OCI-LY7 (cell line): ENCODE data around the gene PRDM13. TPM values are rescaled to one million over a fixed set of nuclear protein-coding genes. Genes with fewer than 3 reads are reported as not detected.

Experiments
- BruUV-seq: library from RNA; stranded (reverse); fragments of 400-500 nt; replicated peaks from 2 replicates; lab custom pipeline; 2021; lab: Mats Ljungman, UMichigan
- CTCF ChIA-PET: fragments of 300-600 bp; sonication (Branson Sonifier 250); formaldehyde crosslinking; loops from one replicate; lab custom pipeline; 2022; ENCODE audit warnings: antibody characterized with exemption; ENCODE audit not compliant: unreplicated experiment; lab: Charles Lee
- POLR2A ChIA-PET: fragments of 300-600 bp; sonication (Branson Sonifier 250); formaldehyde crosslinking; loops from one replicate; lab custom pipeline; 2022; ENCODE audit warnings: antibody characterized with exemption; lab: Charles Lee
- DNase-seq: peaks from one replicate; pipeline ENCODE4 v3.0.0-alpha.2; 2015; ENCODE audit warnings: low spot score
- H2AFZ ChIP-seq: fragments of 200-600 bp; sonication (generic), shearing (Covaris generic); 2 replicates; pipeline ENCODE4 v1.6.1; 2014; ENCODE audit warnings: mild to moderate bottlenecking, antibody characterized with exemption, low read length, moderate library complexity
- H3K27ac ChIP-seq: fragments of 200-600 bp; sonication (generic); 2 replicates; pipeline ENCODE4 v1.5.1; 2014; ENCODE audit warnings: mixed run types, low read depth, mild to moderate bottlenecking, moderate library complexity, low read length, inconsistent platforms; ENCODE audit not compliant: poor library complexity, severe bottlenecking
- H3K36me3 ChIP-seq: fragments of 200-600 bp; sonication (generic); 2 replicates; pipeline ENCODE4 v1.6.1; 2014; ENCODE audit warnings: mild to moderate bottlenecking, antibody characterized with exemption, low read length, moderate library complexity, mixed read lengths; ENCODE audit not compliant: insufficient read depth
- H3K4me1 ChIP-seq: fragments of 200-600 bp; sonication (generic); 2 replicates; pipeline ENCODE4 v1.5.1; 2014; ENCODE audit warnings: mild to moderate bottlenecking, low read length; ENCODE audit not compliant: insufficient read depth, poor library complexity, severe bottlenecking
- H3K4me2 ChIP-seq: fragments of 200-600 bp; sonication (generic); 2 replicates; pipeline ENCODE4 v1.6.1; 2014; ENCODE audit warnings: mild to moderate bottlenecking, low read length
- H3K4me3 ChIP-seq: fragments of 200-600 bp; sonication (generic); 2 replicates; pipeline ENCODE4 v1.5.1; 2014; ENCODE audit warnings: mild to moderate bottlenecking, low read depth, low read length; ENCODE audit not compliant: poor library complexity, severe bottlenecking
- H3K79me2 ChIP-seq: fragments of 200-600 bp; sonication (generic); 2 replicates; pipeline ENCODE4 v1.6.1; 2016; ENCODE audit warnings: low read depth, mild to moderate bottlenecking, low read length, moderate library complexity, mixed read lengths; ENCODE audit not compliant: insufficient read depth
- H3K9me2 ChIP-seq: fragments of 200-600 bp; sonication (generic); 2 replicates; pipeline ENCODE4 v1.6.1; 2016; ENCODE audit warnings: mild to moderate bottlenecking, low read length, mixed read lengths; ENCODE audit not compliant: insufficient read depth
- H3K9me3 ChIP-seq: fragments of 200-600 bp; sonication (generic); 2 replicates; pipeline ENCODE4 v1.6.1; 2014; ENCODE audit warnings: mild to moderate bottlenecking, mixed run types, low read length, mixed read lengths
- H4K20me1 ChIP-seq: fragments of 200-600 bp; sonication (generic); 2 replicates; pipeline ENCODE4 v1.6.1; 2014; ENCODE audit warnings: mild to moderate bottlenecking, antibody characterized with exemption, low read length, moderate library complexity, mixed read lengths; ENCODE audit not compliant: insufficient read depth
- EZH2phosphoT487 ChIP-seq: fragments of 200-600 bp; sonication (generic); IDR thresholded peaks from 2 replicates; pipeline ENCODE4 v1.6.1; 2018; ENCODE audit warnings: low read depth, borderline replicate concordance, mild to moderate bottlenecking, mixed run types, antibody characterized with exemption, low read length, moderate library complexity, mixed read lengths
- intact Hi-C: fragments of 100-400 bp; cut with micrococcal nuclease; formaldehyde crosslinking; loops from one replicate; pipeline ENCODE4 v1.10.0; 2022; ENCODE audit not compliant: unreplicated experiment
- total RNA-seq, 2 experiments: library from RNA; depleted of rRNA in 1 of 2; stranded (reverse); fragments of >200 nt in 1 of 2; shearing (Covaris generic) in 1 of 2; gene quantifications; 2 replicates each; pipeline ENCODE4 v1.2.3, GENCODE V29; 2014 to 2022
- TF ChIP-seq, protein P1 (sequence below): fragments of 200-600 bp; sonication (generic); conservative IDR thresholded peaks from 2 replicates; pipeline ENCODE4 v1.5.1; 2014; ENCODE audit warnings: mild to moderate bottlenecking, antibody characterized with exemption, low read length, moderate library complexity, mixed read lengths

The PRDM13 gene
- total RNA-seq, 2 experiments from 2014 or later: 0.16 TPM; not detected in 1

DNA sequence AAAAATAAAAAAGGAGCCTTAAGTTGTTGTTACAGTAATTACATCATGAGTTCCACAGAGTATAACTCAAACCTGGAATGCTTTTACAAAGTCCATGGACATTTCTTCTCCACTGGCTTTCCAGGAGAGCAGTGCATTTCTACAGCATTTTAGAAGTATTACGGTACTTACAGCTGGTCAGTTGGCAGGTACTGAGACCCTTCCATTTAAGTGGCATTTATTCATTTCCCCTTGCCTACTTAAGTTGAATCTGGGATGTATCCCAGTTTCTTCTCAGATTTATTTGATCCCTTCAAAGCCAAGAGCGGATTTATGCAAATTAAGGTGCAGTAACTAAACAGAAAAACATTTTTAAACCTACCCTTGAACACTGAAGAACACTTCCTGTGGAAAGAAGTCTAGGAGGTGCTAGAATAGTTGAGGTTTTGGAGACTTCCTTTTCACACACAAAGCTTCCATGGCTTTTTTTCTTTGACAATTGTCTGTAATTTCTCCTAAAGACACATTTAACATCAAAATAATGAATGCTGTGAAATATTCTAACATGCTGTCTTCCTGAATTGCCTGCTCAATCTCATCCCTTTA lies 3.4 kb downstream of the PRDM13 start:
- H3K36me3 ChIP-seq: no peaks in the 10 kb centered on the region
- BruUV-seq: no TSS peak
- H3K79me2 ChIP-seq: no peaks in the 10 kb centered on the region
- H4K20me1 ChIP-seq: no peaks in the 10 kb centered on the region
- ChIA-PET CTCF (interaction anchor here (0.5 kb wide), 1 partner anchor 12 kb away, joined by 3 read pairs; no protein-coding TSS in a partner anchor), POLR2A (no interaction called here)
- no peak for DNase-seq
- H3K4me2 ChIP-seq: no peak overlapping the region
- H3K9me2 ChIP-seq: no peaks in the 10 kb centered on the region
- H3K9me3 ChIP-seq: no peaks in the 10 kb centered on the region
- H3K4me1 ChIP-seq: no peaks in the 10 kb centered on the region
- intact Hi-C loops: no loop called here
- TF ChIP-seq, protein P1, sequence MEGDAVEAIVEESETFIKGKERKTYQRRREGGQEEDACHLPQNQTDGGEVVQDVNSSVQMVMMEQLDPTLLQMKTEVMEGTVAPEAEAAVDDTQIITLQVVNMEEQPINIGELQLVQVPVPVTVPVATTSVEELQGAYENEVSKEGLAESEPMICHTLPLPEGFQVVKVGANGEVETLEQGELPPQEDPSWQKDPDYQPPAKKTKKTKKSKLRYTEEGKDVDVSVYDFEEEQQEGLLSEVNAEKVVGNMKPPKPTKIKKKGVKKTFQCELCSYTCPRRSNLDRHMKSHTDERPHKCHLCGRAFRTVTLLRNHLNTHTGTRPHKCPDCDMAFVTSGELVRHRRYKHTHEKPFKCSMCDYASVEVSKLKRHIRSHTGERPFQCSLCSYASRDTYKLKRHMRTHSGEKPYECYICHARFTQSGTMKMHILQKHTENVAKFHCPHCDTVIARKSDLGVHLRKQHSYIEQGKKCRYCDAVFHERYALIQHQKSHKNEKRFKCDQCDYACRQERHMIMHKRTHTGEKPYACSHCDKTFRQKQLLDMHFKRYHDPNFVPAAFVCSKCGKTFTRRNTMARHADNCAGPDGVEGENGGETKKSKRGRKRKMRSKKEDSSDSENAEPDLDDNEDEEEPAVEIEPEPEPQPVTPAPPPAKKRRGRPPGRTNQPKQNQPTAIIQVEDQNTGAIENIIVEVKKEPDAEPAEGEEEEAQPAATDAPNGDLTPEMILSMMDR: no peak
- TF ChIP-seq EZH2phosphoT487: no peak
- H2AFZ ChIP-seq: no peak overlapping the region
- no peak overlapping the region for H3K4me3 ChIP-seq
- no peak overlapping the region for H3K27ac ChIP-seq

DNA sequence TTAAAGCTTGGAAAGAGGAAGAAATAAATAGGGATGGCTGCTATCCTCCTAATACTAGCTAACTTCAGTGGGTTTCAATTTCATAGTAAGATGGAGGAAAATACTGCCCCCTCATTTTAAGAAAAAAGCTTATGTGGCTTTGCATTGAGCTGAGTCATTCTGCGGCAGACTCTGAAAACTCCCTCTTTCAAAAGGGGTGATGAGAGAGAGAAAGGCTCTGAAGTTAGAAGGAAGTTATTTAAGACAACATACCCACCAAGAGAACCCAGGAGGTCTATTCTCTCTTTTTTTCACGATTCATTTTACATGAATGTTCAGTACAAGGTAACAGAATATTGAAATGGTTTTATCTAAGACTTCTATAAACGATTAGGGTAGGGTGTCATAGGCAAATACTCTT lies 4.5 kb downstream of the PRDM13 start:
- H3K79me2 ChIP-seq: no peaks in the 10 kb centered on the region
- no peak overlapping the region for H3K4me2 ChIP-seq
- no peak overlapping the region for H3K27ac ChIP-seq
- H3K36me3 ChIP-seq: no peaks in the 10 kb centered on the region
- POLR2A ChIA-PET: interaction anchor here (1.4 kb wide), 1 partner anchor 36 kb away, joined by 4 read pairs; no protein-coding TSS in a partner anchor
- H3K4me3 ChIP-seq: no peak overlapping the region
- TF ChIP-seq, protein P1: no peak
- no peak for TF ChIP-seq EZH2phosphoT487
- BruUV-seq: no TSS peak
- no peak for DNase-seq
- no peaks in the 10 kb centered on the region for H3K9me3 ChIP-seq
- CTCF ChIA-PET: no interaction called here
- no peaks in the 10 kb centered on the region for H3K9me2 ChIP-seq
- no peaks in the 10 kb centered on the region for H3K4me1 ChIP-seq
- intact Hi-C loops: no loop called here
- H2AFZ ChIP-seq: no peak overlapping the region
- no peaks in the 10 kb centered on the region for H4K20me1 ChIP-seq
